Gastrocnemius medialis (tissue), 4 donors: Measurements from ENCODE around the gene THRAP3.

ENCODE experiments used
- CTCF ChIP-seq, 5 experiments: fragments of 450-650 bp in 3 of 5; fragments of 200-600 bp in 2 of 5; sonication (generic) in 2 of 5; IDR thresholded peaks in 4 of 5; conservative IDR thresholded peaks in 1 of 5; 1 replicate in 4 of 5; 2 replicates in 1 of 5; pipeline ENCODE4 v1.5.1; 2016 to 2019; ENCODE audit warnings: antibody characterized with exemption in 5 of 5, mild to moderate bottlenecking in 3 of 5, moderate library complexity in 3 of 5
- POLR2A ChIP-seq, 2 donors: fragments of 450-650 bp; IDR thresholded peaks; one replicate each; pipeline ENCODE4 v1.6.1; 2017; ENCODE audit warnings: antibody characterized with exemption in 2 of 2, mild to moderate bottlenecking in 2 of 2, moderate library complexity in 2 of 2

DNA sequence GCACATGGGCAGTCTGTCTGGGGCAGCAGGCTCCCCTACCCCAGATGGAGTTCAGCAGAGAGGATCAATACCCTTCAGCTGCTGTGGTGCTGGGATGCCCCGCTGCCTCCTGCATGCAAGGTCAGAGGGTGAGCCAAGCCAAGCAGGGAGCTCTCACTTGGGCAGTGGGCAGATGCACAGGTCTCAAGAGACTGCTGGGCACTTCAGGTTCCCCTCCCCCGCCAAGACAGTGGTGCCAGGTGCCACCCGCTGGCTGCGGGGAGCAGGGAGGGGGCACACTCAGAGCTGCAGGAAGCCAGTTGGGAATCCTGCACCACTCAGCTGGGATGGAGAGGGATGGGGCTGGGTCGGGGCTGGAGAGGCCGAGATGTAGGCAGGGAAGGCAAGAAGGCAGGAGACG lies 115.0 kb downstream of the THRAP3 start:
- TF ChIP-seq CTCF (IDR thresholded peaks at IDR 0.05 in 4 of 5, conservative IDR thresholded peaks at IDR 0.05 in 1 of 5), result no peak
- TF ChIP-seq POLR2A (IDR thresholded peaks at IDR 0.05), result no peak
